ENCODE results near the gene AOC2. TPM values are rescaled to one million over a fixed set of nuclear protein-coding genes. Genes with fewer than 3 reads are reported as not detected.
A peak's percentile ranks its signal among the peaks of the same experiment; 100 is the strongest.

The AOC2 gene
- 0.81 TPM for polyA plus RNA-seq (2013, experiment 1 of 2; ENCODE audit: insufficient read length)
- 0.14 TPM for polyA plus RNA-seq (2013, experiment 2 of 2; ENCODE audit: insufficient read length)

- DNase-seq, result no peak
Measured at GRCh38 chr17:42844271-42844670, at the start of gene AOC2. Gene AOC2, plus strand, starts transcription at chr17:42844580. Its CDS starts 47 bp downstream, at chr17:42844627.

- no peak for DNase-seq
Measured at GRCh38 chr17:42795061-42795460, 49.3 kb upstream of the AOC2 start.

DNA sequence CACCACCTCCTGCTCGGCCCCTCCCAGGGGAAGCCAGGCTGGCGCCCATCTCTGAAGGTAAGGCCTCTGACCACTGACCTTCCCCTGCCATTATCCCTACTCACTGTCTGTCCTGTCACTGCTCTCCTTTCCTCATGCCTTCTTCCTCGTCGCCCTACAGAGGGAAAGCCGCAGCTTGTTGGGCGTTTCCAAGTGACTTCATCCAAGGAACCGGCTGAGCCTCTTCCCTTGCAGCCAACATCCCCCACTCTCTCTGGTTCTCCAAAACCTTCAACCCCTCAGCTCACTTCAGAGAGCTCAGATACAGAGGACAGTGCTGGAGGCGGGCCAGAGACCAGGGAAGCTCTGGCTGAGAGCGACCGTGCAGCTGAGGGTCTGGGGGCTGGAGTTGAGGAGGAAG is 48.9 kb upstream of the AOC2 start:
- DNase-seq, result no peak

DNA sequence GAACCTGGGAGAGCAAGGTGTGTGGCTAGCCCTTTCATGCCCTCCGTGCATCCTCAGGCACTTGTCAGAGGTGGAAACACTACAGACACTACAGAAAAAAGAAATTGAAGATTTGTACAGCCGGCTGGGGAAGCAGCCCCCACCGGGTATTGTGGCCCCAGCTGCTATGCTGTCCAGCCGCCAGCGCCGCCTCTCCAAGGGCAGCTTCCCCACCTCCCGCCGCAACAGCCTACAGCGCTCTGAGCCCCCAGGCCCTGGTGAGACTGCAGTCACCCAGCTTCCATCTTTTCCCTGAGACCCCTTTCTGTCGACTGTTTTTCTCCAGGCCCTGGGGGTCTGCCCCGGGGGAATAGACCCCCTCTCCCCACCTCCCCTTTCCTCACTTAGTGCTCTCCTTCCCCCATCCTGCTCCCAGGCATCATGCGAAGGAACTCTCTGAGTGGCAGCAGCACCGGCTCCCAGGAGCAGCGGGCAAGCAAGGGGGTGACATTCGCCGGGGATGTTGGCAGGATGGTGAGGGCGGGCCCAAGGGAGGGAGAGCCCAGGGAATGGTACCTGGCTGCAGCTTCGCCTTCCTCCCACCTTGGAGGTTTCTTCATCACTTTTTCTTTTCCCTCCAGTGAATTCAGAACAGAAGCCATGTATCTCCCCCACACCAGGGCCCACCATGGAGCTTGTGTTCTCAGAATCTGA is 48.2 kb upstream of the AOC2 start:
- DNase-seq, result no peak

DNA sequence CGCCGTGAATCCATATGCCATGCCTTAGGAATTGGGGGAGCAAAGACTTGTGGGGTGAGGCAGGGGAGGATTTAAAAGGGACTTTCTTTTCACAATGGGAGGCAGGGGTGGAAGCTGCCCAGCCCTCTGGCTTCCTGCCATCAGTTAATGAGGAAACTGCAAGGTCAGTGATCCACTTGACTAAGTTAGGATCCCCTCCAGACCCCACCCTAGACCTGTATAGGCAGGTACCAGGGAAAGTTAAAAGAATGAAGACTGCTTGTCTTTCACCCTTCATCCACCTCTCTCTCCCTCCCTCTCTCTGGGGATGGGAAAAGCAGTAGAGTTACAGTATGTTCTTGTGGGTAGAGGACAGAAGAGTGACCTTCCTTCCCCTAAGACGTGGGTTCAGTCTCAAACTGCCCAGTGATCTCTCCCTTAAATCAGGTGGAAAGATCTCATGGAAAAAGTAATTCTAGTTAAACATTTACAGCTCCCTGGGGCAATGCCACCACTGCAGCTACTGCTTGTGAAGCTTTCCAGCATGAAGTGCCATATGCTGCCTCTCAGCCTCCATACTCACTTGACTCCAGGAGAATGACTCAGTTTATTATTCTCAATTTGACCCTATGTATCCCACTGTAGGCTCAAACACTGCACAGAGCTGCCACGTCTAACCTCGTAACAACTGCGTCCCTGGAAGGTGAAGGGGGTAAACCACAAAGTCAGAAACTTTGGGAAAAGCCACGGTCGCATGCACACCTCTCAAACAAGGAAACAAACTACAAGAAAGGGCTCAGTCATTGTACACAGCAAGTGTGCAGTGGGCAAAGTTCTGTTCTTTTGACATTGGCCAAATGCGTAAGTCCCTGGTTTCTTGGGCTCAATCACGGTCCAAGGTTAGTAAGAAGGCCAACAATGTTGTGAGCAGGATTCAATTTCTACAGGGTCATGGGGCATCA is 47.0 kb upstream of the AOC2 start:
- no peak for DNase-seq

GRCh38 chr17:42798011-42798382 is 46.4 kb upstream of the AOC2 start:
- no peak for DNase-seq

DNA sequence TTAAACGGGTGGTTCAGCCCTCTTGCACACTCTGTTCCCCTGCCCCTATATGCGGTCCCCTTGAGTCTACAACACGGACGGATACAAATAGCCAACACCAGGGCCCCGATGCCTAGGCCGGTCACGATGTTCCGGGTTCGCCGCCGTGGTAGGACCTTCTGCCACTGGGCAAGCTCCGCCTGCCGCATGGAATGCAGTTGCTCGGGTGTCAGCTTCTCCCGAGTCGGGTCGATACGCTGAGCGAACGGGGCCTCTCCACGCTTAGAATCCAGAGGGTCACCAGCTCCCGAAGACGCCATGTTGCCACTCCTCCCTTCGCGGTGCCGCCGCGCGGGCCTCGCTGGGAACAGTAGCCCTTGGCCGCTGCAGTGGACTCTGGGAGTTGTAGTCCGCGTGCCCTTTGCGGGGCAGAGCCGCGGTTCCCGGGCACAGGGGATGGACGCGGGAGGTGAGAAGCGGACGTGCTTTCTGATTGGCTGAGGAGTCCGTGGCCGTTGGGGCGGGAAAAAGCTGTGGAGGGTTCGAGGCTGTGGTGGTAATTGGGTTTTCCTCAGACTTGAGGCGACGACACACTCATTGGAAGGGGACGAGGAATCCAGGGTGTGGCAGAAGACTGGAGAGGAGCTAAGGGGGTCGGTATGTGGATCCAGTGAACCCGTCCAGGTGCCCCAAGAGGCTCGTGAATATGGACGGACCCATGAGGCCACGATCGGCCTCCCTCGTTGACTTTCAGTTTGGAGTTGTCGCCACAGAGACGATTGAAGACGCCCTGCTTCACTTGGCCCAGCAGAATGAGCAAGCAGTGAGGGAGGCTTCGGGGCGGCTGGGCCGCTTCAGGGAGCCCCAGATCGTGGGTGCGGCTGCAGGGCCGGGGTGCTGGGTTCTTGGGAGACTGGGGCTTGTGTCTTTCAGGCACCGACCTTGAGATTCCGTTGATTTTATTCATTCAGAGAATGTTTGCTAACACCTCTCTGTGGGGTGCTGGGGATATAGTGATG is 45.7 kb upstream of the AOC2 start, which contains the start of the genes CNTD1 and COA3:
Gene CNTD1 (plus strand): TSS at position 479 of the 998 bp plus-strand sequence. CDS start 207 bp downstream, at position 686.
Gene COA3 (minus strand): TSS at position 322 of the 998 bp plus-strand sequence. CDS start 23 bp downstream, at position 299.
- DNase-seq, result peak; percentile 90

DNA sequence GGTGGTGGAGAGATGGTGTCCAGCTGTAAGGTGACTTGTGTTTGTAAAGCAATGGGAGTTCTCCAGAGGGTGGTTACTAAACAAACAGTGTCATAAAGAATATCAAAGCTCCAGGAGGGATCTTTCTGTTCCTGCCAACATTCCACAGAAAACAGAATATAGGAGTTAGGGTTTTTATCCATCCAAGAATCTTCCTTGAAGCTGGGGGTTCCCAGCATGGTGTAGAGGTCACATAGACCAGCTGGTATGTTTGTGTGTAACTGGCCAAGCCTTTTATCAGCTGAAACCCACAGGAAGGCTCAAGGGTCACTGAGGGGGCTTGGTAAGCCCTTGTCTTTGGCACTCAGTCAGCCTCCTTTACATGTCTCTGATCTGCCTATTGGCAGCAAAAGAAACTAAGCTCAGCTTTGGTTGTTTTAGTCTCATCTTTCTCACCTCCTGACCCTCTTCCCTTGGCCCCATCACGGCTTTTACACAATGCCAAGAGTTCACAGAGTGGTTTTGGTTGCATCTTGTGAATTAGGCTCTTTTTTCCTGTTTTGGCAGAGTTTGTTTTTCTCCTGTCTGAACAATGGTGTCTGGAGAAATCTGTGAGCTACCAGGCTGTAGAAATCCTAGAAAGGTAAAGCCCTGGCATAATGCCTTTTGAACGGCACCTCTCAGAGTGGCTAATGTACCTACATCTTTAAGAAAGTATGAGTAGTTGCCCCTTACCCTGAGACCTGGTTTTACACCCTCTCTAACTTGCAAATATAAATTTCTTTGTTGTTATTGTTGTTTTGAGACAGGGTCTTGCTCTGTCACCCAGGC is 41.1 kb upstream of the AOC2 start:
- DNase-seq, result no peak

- DNase-seq, result no peak
Measured at GRCh38 chr17:42804918-42805367, 39.4 kb upstream of the AOC2 start.

DNA sequence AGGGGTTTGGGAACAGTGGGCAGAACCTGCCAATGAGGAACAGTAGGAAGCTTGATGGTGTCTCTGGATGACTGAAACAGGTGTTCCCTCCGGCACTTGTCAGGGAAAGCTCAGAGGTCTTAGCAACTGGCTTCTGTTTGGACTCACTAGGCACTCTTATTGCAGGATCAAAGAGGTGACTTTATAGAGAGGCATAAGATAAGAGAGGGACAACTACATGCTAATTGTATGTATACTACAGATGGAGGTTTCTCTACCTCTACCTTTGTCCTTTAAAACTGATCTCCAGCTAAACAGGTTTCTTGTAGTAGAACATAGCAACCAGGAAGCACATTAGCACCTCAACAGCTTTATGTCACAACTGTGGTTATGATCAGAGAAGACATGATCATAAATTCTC is 38.1 kb upstream of the AOC2 start:
- DNase-seq, result no peak

DNA sequence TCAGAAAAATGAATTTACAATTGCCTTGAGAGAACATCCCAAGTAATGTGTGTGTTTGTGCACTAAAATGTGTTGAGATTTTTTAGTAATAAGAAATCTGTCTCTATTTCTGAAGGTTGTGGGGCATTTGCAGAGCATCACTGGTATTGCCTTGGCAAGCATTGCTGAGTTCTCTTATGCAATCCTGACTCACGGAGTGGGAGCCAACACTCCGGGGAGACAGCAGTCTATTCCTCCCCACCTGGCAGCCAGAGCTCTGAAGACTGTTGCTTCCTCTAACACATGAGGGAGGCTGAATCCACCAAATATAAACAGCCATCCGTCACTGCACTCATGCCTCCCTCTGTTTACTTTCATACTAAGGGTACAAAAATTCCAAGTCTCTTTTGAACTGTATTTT is 35.1 kb upstream of the AOC2 start:
- no peak for DNase-seq

DNA sequence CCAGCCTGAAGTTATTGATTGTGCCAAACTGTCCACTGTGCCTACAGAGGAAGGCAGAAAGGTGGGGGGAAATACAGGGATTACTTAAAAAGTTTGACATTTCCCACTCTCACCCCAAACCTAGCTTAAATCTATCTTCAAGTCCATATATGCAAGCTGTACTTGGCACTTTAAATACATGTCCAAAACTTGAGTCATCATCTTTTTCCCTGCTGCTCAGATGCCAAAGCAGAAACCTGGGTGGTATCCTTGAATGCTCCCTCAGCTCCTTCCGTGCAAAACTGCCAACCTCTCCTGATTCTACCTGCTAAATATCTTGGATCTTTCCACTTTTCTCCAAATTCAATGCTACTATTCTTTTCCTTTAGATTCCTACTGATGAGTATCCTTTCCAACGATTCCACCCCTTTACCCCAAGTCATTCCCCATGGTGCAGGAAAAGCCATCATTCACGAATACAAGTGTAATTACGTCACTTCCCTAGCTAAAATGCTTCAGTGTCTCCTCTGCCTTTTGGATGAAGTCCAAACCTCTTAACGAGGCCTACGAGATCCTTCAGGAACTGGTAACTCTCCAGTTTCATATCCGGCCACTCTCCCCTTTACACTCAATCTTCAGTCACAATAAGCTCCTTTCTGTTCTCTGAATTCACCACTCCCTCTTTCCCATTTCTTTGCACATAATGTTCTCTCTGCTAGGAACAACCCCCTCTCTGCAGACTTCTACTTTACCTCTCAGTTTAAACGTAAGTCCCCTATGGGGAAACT is 29.6 kb upstream of the AOC2 start:
- DNase-seq, result peak; percentile 16

- peak; percentile 14 for DNase-seq
Measured at GRCh38 chr17:42817866-42818265, 26.5 kb upstream of the AOC2 start.

GRCh38 chr17:42818379-42818778 is 26.0 kb upstream of the AOC2 start:
- DNase-seq, result no peak

DNA sequence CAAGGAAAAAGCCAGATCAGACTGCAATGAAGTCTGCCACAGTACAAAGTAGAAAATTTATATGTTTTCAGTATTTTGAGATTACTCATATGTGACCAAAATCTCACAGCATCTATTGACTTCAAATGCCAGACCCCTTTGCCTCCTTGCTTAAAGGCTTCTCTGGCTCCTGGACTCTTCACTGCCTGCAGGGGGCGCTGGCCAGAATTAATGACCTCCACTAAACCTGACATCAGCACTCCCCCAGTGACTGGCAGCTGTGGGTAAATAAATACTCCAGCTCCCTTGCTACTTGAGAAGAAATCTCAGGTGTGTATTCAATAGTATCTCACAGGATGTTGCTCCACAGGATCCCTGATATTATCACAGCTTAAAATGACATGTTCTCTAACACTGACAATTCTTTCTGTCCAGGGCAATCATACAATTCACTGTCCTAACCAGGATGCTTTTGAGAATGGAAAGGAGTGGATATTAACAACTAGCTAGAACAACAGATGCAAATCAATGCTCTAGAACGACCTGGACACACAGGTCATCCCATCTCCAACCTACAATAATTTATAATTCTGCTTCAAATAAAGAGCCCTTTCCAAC is 24.3 kb upstream of the AOC2 start:
- peak; percentile 67 for DNase-seq

GRCh38 chr17:42821176-42821575 is 23.2 kb upstream of the AOC2 start:
- DNase-seq, result no peak

GRCh38 chr17:42827472-42827871 is 16.9 kb upstream of the AOC2 start:
- no peak for DNase-seq

DNA sequence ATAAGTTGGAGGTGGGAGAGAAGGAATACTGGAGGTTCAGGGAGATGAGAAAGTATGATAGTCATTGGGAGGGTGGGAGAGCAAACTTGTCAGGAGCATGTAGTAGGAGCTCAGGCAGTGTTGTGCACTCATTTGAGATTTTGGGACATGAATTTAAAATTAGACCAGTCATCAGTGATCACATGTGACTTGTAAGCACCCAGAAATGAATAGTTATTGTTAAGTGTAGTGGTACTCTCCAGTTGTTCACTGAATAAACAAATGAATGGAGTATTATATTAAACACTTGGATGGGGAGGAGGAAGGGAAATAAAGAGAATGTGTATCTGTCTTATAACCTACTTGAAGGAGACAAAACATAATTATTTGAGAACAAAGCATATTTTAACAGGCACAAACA is 13.4 kb upstream of the AOC2 start:
- DNase-seq, result no peak

- no peak for DNase-seq
Measured at GRCh38 chr17:42832213-42832933, 12.0 kb upstream of the AOC2 start.

Measured in fibroblast of skin of back (primary cell).